HFFc6 (cell line): ENCODE results near the gene F7. TPM values are rescaled to one million over a fixed set of nuclear protein-coding genes. Genes with fewer than 3 reads are reported as not detected.

ENCODE experiments used
- DNase-seq: peaks from one replicate; pipeline ENCODE4 v3.0.0-alpha.2; 2018
- H3K27ac Mint-ChIP-seq: 2 replicates; pipeline ENCODE4 v1.8.0; 2020; ENCODE audit warnings: mild to moderate bottlenecking, mixed read lengths
- H3K27me3 Mint-ChIP-seq: 2 replicates; pipeline ENCODE4 v1.8.0; 2021; ENCODE audit warnings: mild to moderate bottlenecking, moderate library complexity, mixed read lengths; ENCODE audit not compliant: insufficient read depth
- H3K36me3 Mint-ChIP-seq: 2 replicates; pipeline ENCODE4 v1.8.0; 2021; ENCODE audit warnings: low read depth, mixed read lengths
- H3K4me1 Mint-ChIP-seq: 2 replicates; pipeline ENCODE4 v1.8.0; 2020; ENCODE audit warnings: low read depth, mixed read lengths
- H3K4me3 Mint-ChIP-seq: 2 replicates; pipeline ENCODE4 v1.8.0; 2020; ENCODE audit warnings: mild to moderate bottlenecking, moderate library complexity, mixed read lengths
- H3K9me3 Mint-ChIP-seq: 2 replicates; pipeline ENCODE4 v1.8.0; 2020; ENCODE audit warnings: mild to moderate bottlenecking, mixed read lengths
- total RNA-seq, 6 experiments: library from RNA; stranded (reverse); fragmentation: NEBNext Ultra II Directional; extraction: Animal tissue kit (Norgen Biotek cat#: 25700); gene quantifications; 2 replicates in 1 of 6; 3 replicates in 5 of 6; pipeline ENCODE4 v1.2.3, GENCODE V29; 2021
- TF ChIP-seq, protein P1 (sequence below): fragments of 200-600 bp; sonication (generic); IDR thresholded peaks from 2 replicates; pipeline ENCODE4 v1.5.0; 2021; ENCODE audit warnings: antibody characterized with exemption, mild to moderate bottlenecking

Gene F7
- total RNA-seq, 6 experiments from 2014 or later, result not detected

GRCh38 chr13:113086031-113086750, 19.4 kb upstream of the F7 start:
- Mint-ChIP-seq H3K4me3 (no peak overlapping the region), H3K36me3 (no peaks in the 10 kb centered on the region), H3K27me3 (peaks cover 29% of the 10 kb centered on the region), H3K9me3 (no peaks in the 10 kb centered on the region), H3K27ac (no peak overlapping the region), H3K4me1 (no peaks in the 10 kb centered on the region)
- DNase-seq, result no peak
- TF ChIP-seq, protein P1, sequence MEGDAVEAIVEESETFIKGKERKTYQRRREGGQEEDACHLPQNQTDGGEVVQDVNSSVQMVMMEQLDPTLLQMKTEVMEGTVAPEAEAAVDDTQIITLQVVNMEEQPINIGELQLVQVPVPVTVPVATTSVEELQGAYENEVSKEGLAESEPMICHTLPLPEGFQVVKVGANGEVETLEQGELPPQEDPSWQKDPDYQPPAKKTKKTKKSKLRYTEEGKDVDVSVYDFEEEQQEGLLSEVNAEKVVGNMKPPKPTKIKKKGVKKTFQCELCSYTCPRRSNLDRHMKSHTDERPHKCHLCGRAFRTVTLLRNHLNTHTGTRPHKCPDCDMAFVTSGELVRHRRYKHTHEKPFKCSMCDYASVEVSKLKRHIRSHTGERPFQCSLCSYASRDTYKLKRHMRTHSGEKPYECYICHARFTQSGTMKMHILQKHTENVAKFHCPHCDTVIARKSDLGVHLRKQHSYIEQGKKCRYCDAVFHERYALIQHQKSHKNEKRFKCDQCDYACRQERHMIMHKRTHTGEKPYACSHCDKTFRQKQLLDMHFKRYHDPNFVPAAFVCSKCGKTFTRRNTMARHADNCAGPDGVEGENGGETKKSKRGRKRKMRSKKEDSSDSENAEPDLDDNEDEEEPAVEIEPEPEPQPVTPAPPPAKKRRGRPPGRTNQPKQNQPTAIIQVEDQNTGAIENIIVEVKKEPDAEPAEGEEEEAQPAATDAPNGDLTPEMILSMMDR, result peak; percentile 12; the same call in 1 of the 2 replicates

DNA sequence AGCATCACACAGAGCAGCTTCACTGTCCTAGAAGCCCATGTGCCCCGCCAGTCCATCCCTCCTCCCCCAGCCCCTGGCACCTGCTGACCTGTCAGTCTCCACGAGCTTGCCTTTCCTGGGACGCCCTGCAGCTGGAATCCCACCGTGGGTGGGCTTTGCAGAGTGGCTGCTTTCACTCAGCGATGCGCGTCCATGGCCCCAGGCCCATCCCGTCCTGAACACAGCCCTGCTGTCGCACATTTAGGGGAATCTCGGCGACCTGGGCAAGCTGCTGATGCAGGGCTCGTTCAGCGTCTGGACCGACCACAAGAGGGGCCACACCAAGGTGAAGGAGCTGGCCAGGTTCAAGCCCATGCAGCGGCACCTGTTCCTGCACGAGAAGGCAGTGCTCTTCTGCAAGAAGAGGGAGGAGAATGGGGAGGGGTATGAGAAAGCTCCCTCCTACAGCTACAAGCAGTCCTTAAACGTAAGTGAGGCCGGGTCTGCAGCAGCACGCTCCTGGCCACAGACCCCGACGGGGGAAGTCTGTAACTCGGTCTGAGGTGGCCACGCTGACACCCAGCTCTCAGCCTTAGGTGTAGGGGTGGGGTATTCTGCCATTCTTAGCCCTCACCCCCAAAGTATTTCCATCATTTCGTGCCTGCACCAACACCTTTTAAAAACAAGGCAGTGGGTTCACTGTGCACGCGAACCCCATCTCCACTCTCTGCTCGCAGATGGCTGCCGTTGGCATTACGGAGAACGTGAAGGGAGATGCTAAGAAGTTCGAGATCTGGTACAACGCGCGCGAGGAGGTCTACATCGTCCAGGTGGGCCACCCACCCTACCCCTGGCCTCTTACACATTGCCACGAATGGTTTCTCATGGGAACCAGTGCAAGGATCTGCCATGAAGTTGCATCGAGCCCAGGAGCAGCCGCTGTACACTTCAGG, 18.3 kb upstream of the F7 start:
- TF ChIP-seq, protein P1, result no peak
- no peak for DNase-seq
- H3K36me3 Mint-ChIP-seq, result no peaks in the 10 kb centered on the region

GRCh38 chr13:113087923-113088690, 17.5 kb upstream of the F7 start:
- no peak overlapping the region for H3K27ac Mint-ChIP-seq
- TF ChIP-seq, protein P1, result no peak
- no peak for DNase-seq
- no peaks in the 10 kb centered on the region for H3K4me1 Mint-ChIP-seq
- no peak overlapping the region for H3K4me3 Mint-ChIP-seq
- peaks cover 35% of the 10 kb centered on the region for H3K27me3 Mint-ChIP-seq
- no peaks in the 10 kb centered on the region for H3K9me3 Mint-ChIP-seq
- H3K36me3 Mint-ChIP-seq, result no peaks in the 10 kb centered on the region

More for the DNA sequence above, 18.3 kb upstream of the F7 start:
- H3K27me3 Mint-ChIP-seq, result peaks cover 34% of the 10 kb centered on the region
- no peaks in the 10 kb centered on the region for H3K4me1 Mint-ChIP-seq
- no peak overlapping the region for H3K4me3 Mint-ChIP-seq
- H3K27ac Mint-ChIP-seq, result no peak overlapping the region
- H3K9me3 Mint-ChIP-seq, result no peaks in the 10 kb centered on the region

- no peaks in the 10 kb centered on the region for H3K36me3 Mint-ChIP-seq
- H3K4me3 Mint-ChIP-seq, result no peak overlapping the region
- H3K27ac Mint-ChIP-seq, result no peak overlapping the region
- peaks cover 33% of the 10 kb centered on the region for H3K27me3 Mint-ChIP-seq
- TF ChIP-seq, protein P1, result no peak
- H3K4me1 Mint-ChIP-seq, result no peaks in the 10 kb centered on the region
- DNase-seq, result no peak
- no peaks in the 10 kb centered on the region for H3K9me3 Mint-ChIP-seq
These were observed 16.9 kb upstream of the F7 start for GRCh38 chr13:113088691-113089020.

- Mint-ChIP-seq H3K36me3 (no peaks in the 10 kb centered on the region), H3K9me3 (no peaks in the 10 kb centered on the region), H3K4me3 (no peak overlapping the region), H3K4me1 (no peaks in the 10 kb centered on the region), H3K27me3 (peaks cover 33% of the 10 kb centered on the region), H3K27ac (no peak overlapping the region)
- TF ChIP-seq, protein P1, result no peak
- DNase-seq, result no peak
These were observed 15.7 kb upstream of the F7 start for GRCh38 chr13:113089693-113090414.
